RCC 7860 (cell line): ENCODE measurements around the gene EFCAB6.

Experiments
- DNase-seq: peaks from one replicate; pipeline ENCODE4 v3.0.0-alpha.2; 2015; ENCODE audit warnings: low spot score
- FAIRE-seq: peaks from 2 replicates; lab custom pipeline; 2012; peaks lifted over from hg19 to GRCh38; lab: Jason Lieb, UNC

The EFCAB6 gene

DNA sequence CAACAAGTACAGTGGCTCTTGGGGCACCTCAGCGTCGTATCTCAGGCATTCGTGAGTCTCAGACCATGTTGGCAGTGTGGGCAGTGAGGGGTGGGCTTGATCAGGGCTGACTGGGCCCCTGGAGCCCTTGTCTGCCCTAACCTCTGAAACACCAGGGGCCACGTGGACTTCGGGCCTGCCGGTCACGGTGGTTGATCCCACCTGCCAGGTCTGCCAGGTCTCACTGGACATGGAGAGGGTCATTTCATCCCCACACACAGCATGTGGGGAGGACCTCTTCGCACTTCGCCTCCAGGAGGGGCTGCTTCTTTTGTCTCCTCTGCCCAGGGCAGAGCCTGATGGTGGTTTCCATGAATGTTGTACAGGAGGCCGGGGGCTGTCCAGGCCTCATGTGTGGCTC, 323.2 kb downstream of the EFCAB6 start:
- DNase-seq: no peak
- no peak for FAIRE-seq

- no peak for DNase-seq
- FAIRE-seq: no peak
Measured at GRCh38 chr22:43488031-43488866, 323.9 kb downstream of the EFCAB6 start.

GRCh38 chr22:43487311-43488030, 324.6 kb downstream of the EFCAB6 start:
- no peak for FAIRE-seq

GRCh38 chr22:43485502-43486089, 326.5 kb downstream of the EFCAB6 start:
- FAIRE-seq (no peak), DNase-seq (no peak)

More at GRCh38 chr22:43487311-43488030, 324.6 kb downstream of the EFCAB6 start:
- DNase-seq: no peak

DNA sequence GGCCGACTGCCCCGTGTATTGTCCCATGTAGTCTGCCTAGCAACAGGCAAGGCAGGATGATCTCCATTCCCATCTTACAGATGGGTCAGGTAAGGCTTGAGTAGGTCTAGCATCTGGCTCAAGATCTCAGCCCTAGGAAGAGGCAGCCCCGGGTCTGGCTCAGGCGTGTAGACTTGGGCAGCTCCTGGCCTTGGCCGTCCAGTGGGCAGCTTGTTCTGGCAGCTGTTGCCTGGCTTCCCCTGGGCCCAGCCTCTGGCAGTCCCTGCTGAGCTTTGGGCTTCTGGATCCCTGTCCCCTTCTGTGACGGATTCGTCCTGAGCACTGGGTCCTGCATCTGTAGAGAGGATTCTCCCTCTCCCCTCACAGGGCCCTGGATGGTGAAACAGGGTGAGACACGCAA, 327.9 kb downstream of the EFCAB6 start:
- FAIRE-seq: no peak
- DNase-seq: no peak

DNA sequence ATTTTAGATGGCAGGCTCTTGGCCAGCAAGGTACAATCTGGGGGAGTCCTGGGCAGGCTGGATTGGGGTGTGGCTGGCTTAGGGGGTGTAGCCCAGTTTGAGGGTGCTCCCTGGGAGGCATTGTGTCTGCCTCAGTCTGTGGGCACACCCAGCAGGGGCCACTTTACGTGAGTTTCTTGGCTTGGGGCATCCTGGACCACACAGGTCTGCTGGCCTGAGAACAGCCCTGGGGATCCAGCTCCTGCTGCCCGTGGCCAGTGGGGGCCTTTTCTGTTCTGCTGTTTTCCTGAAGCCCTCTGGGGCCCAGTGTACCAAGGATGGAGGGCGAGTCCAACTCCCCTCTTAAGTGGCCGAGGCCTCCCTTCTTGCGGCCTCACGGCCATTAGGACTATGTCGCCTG, 328.4 kb downstream of the EFCAB6 start:
- no peak for DNase-seq
- no peak for FAIRE-seq

DNA sequence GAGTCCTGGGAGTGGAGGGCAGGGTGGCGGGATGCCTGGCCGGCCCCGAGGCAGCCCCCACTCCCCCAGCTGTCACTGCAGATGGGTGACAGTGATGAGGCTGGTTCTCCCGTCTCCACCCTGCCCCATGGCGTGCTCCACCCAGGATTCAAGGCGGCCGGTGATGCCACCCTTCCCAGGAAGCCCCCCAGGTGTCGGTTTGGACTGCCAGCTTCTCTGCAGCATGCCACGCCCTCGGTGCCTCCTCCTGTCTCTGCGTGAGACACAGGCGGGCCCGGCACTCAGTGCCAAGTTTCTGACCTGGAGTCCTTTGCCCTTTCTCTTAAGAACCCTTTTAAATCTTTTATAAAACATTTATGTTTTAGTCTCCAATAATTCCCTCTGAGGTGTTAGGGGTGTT, 328.8 kb downstream of the EFCAB6 start:
- no peak for DNase-seq
- no peak for FAIRE-seq

- no peak for FAIRE-seq
- DNase-seq: no peak
Measured at GRCh38 chr22:43482318-43482625, 329.8 kb downstream of the EFCAB6 start.

GRCh38 chr22:43481568-43482317, 330.4 kb downstream of the EFCAB6 start:
- FAIRE-seq: no peak
- no peak for DNase-seq

GRCh38 chr22:43479962-43480361, 332.1 kb downstream of the EFCAB6 start:
- no peak for FAIRE-seq
- DNase-seq: no peak

GRCh38 chr22:43479301-43479950, 332.7 kb downstream of the EFCAB6 start:
- FAIRE-seq: no peak
- no peak for DNase-seq
